NCI-H1105 treated with DMSO at 0.1 percent for 48 hours (cell line): ENCODE measurements around the gene NAPB.

Experiments used
- DNase-seq: peaks from one replicate; lab custom pipeline; 2025; lab: John Stamatoyannopoulos, UW

Gene NAPB

GRCh38 chr20:23404196-23404595 lies 17.1 kb downstream of the NAPB start:
- no peak for DNase-seq

- DNase-seq, result no peak
Measured at GRCh38 chr20:23403751-23404150, 17.5 kb downstream of the NAPB start.

- no peak for DNase-seq
Measured at GRCh38 chr20:23401051-23401450, 20.2 kb downstream of the NAPB start.

- DNase-seq, result no peak
Measured at GRCh38 chr20:23399568-23400241, 21.6 kb downstream of the NAPB start.

- DNase-seq, result no peak
Measured at GRCh38 chr20:23397961-23398360, 23.3 kb downstream of the NAPB start.

DNA sequence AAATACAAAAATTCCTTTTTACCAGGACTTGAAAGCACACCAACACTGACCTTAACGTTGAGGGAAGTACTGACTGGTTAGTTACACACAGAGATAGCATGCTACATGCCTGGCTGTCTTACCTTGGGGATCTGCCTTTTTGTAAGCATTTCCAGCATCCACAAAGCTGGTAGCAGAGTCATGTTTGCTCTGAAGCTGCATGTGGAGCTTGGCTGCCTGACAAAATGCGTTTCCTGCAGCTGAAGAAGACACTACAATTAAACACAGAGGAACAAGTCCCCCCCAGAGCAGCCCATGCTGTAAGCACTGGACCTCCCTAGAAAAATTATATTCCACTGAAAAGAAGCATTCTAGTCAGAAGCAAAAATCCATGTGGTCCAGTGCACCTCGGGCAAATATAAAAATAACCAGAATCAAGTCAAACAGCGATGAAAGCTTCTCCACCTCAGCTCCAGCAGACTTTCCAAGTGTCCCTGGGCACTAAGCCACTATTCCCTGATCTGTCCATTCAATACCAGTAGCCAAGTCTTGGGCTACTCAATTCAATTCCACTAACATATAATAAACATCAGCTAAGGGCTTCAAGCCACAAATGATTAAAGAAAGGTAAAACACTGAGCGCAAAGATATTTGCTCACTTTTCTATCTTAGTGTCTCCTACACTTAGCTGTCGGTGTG lies 24.2 kb downstream of the NAPB start:
- DNase-seq, result no peak

GRCh38 chr20:23393996-23394775 lies 27.1 kb downstream of the NAPB start:
- no peak for DNase-seq

- DNase-seq, result no peak
Measured at GRCh38 chr20:23391707-23392310, 29.5 kb downstream of the NAPB start.

DNA sequence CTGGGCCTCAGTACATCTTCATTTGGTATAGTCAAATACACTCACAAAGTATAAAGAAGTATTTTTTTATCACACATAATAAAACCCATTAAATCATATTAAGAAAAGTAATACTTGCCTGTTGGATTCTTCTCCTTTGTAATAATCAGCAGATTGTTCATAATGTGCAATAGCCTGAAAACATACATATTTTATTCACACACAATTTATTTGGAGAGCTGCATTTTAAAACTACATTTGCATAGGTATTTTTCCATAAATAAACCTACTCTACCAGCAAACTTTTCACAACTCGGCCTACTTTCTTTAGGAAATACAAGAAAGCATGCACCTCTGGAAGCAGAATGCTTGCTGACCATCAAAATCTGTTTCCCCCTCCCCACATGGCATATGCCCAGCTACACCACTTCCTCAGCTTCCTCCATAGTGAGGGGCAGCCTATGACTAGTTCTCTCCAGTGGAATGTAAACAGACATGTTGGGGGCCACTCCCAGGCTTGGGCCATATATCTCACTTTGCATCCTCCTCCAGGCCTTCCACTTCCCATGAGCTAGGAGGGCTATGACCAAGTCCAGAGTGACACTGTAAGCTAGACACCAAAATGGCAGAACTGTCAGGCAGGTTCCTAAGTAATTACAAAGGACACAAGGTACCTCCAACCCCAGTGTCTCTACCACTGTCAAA lies 31.1 kb downstream of the NAPB start:
- no peak for DNase-seq

DNA sequence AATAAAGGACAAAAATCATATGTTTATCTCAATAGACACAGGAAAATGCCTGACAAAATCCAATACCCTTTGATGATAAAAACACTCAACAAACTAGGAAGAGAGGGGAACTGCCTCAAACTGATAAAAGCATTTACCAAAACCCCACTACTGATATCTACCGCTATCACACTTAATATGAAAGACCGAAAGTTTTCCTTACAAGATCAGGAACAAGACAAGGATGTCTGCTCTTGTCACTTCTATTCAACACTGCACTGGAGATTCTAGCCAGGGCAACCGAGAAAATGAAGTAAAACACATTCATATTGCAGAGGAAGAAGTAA lies 34.2 kb downstream of the NAPB start:
- DNase-seq, result no peak

DNA sequence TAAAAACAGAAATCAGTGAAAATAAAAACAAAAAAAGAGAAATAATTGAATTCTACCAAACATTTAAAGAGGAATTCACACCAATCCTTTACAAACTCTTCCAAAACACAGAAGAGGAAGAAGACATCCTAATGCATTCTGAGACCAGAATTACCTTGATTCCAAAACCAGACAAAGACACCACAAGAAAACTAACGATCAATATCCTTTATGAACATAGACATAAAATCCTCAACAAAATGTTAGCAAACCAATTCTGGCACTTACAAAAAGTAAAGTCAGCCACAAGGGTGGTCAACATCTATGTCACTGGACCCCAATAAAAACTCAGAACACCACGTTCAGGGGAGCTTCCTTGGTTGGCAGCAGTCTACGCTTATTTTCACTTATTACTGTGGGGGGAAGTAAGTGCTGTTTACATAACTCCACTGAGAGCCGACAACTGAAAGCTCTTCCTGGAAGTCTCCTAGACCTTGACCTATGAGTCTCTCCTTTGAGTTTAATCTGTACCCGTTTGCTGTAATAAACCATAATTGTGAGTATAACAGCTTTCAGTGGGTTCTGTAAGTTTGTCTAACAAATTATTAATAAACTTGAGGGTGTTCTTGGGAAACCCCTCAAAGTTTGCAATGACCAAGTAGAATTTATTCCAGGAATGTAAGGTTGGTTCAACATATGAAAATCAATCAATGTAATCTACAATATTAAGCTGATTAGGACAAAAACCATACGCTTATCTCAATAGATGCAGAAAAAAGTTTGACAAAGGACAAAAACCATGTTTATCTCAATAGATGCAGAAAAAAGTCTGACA lies 34.8 kb downstream of the NAPB start:
- DNase-seq, result no peak

DNA sequence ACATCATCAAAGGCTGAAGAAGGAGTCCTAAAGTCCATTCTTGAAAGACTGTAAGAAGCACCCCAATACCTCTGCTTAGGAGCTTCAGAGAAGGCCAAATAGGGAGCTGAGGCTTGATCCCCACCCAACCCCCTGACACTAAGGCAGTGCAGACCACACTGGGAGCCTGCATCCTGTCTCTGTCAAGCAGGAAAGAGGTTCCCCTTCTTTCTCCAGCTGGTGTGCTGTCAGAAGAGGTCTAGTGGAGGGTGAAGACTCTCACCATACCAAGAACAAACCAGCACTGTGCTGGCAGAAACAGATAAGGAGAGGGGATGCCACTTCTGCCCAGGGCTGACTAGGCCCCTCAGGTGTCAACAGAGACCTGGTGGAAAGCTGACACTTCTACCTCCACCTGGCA lies 39.4 kb downstream of the NAPB start:
- no peak for DNase-seq

DNA sequence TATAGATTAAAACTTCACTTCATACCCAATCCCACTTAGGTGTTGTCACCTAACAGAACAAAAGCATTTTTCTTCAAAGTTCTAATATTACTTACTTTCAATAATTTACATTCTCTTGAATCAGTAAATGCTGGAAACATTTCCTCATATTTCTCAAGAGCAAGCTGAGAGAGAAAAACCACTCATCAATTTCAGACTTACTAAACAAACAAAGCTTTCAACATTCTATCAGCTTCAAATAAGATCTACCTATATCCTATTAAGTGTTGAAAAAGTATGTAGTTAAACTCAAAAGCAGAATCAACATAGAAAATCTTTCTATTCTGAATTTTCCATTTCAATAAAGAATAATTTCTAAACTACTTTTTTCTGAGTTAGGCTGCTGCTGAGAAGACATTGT lies 41.5 kb downstream of the NAPB start:
- DNase-seq, result no peak

GRCh38 chr20:23375827-23376226 lies 45.5 kb downstream of the NAPB start:
- no peak for DNase-seq

GRCh38 chr20:23374441-23374840 lies 46.8 kb downstream of the NAPB start:
- no peak for DNase-seq

- DNase-seq, result no peak
Measured at GRCh38 chr20:23371496-23371895, 49.8 kb downstream of the NAPB start.

GRCh38 chr20:23370873-23371272 lies 50.4 kb downstream of the NAPB start:
- no peak for DNase-seq

DNA sequence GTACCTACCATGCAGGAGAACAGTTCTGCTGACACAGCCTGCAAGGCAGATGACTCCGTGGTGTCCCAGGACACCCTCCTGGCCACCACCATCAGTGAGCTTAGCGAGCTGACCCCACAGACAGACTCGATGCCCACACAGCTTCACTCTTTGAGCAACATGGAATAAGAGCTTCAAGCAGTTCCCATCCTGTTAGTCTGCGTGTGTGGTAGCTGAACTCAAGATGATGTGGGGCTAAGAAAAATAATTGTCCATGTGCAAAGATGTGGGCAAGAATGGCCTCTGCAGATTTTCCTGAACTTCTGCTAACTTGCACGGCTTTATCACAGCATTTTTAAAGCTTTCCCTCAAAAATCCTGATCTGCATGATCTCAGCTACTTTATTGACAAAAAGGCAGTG lies 51.0 kb downstream of the NAPB start:
- no peak for DNase-seq

DNA sequence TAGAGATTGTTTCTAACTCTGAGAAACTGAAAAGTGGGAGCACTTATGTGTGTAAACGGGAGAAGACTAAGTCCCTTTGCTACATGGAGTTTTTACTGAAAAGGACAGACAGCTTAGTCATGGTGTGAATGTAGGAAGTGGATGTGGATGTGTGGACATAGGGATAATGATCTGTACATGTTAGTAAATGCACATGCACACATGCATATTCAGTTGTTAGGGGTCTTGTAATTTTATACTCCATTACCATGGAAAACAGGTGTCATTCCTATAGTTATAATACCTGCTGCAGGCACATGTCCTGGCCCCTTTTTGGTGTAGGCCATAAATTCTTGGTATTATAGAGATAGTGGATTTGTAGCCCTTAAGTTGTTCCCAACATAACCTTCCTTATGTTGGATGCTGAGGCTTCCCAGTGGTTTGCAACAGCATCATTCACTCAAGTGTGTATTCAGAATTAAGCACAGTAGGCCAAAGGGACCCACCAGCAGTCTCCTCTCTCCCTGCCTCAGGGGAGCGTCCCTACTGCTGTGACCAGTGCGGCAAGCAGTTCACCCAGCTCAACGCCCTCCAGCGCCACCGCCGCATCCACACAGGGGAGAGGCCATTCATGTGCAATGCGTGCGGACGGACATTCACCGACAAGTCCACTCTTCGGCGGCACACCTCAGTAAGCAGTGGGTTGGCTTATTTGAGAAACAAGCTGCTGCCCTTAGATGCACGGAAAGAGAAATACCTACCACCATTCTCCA lies 52.0 kb downstream of the NAPB start:
- no peak for DNase-seq

- DNase-seq, result no peak
Measured at GRCh38 chr20:23368316-23369071, 52.8 kb downstream of the NAPB start.
